Ovary (tissue), 3 donors: ENCODE data around the gene RNF138.
A peak's percentile ranks its signal among the peaks of the same experiment; 100 is the strongest.

Source experiments
- EP300 ChIP-seq: sonication (generic); formaldehyde crosslinking; IDR thresholded peaks from one replicate; pipeline ENCODE4 v1.6.1; 2017; ENCODE audit warnings: antibody characterized with exemption
- POLR2A ChIP-seq: fragments of 450-650 bp; IDR thresholded peaks from one replicate; pipeline ENCODE4 v1.6.1; 2017; ENCODE audit warnings: antibody characterized with exemption, mild to moderate bottlenecking, moderate library complexity
- TF ChIP-seq, protein P1 (sequence below), 3 donors: fragments of 450-650 bp in 2 of 3; fragments of 200-600 bp in 1 of 3; IDR thresholded peaks; one replicate each; pipeline versions ENCODE4 v1.5.1 to v1.8.0; 2016 to 2022; ENCODE audit warnings: antibody characterized with exemption in 3 of 3, mild to moderate bottlenecking in 1 of 3
- donor health status: DM: no; HTN: no; CAD: no.

DNA sequence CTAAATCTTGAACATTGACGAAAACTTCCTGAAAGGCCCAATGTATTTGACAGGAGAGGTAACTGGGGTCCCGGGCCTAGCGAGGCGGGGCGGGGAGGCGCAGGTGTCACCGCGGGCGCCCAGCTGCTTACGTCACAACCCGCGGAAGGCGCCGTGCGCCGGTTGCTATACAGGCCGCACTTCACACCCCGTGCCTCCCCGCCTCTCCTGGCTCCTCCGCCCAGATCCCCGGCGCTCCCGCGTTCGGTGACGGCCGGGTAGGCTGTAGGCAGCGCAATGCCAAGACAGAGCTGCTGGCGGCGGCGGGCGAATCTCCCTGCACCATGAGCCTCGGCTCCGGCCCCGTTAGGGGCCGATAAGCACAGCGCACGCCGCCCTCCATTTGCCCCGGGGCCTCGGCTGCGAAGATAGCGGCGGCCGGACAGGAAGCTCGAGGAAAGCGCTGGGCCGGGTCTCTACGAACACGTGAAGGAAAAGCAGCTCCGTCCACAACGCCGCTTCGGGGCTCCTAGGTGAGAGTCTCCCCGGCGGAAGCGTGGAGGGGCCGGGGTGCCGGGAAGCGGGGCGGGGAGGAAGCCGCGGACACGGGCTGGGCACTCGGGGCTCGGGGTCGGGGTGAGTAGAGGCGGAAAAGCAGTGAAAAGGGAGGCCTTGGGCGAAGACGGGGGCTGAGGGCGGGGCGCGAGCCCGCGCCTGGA lies at the start of gene RNF138:
- TF ChIP-seq POLR2A (peak; percentile 70), EP300 (no peak)
- TF ChIP-seq, protein P1, sequence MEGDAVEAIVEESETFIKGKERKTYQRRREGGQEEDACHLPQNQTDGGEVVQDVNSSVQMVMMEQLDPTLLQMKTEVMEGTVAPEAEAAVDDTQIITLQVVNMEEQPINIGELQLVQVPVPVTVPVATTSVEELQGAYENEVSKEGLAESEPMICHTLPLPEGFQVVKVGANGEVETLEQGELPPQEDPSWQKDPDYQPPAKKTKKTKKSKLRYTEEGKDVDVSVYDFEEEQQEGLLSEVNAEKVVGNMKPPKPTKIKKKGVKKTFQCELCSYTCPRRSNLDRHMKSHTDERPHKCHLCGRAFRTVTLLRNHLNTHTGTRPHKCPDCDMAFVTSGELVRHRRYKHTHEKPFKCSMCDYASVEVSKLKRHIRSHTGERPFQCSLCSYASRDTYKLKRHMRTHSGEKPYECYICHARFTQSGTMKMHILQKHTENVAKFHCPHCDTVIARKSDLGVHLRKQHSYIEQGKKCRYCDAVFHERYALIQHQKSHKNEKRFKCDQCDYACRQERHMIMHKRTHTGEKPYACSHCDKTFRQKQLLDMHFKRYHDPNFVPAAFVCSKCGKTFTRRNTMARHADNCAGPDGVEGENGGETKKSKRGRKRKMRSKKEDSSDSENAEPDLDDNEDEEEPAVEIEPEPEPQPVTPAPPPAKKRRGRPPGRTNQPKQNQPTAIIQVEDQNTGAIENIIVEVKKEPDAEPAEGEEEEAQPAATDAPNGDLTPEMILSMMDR (IDR thresholded peaks at IDR 0.05), result no peak
